ENCODE results near the gene SOBP.
A peak's percentile ranks its signal among the peaks of the same experiment; 100 is the strongest.

SOBP gene

DNA sequence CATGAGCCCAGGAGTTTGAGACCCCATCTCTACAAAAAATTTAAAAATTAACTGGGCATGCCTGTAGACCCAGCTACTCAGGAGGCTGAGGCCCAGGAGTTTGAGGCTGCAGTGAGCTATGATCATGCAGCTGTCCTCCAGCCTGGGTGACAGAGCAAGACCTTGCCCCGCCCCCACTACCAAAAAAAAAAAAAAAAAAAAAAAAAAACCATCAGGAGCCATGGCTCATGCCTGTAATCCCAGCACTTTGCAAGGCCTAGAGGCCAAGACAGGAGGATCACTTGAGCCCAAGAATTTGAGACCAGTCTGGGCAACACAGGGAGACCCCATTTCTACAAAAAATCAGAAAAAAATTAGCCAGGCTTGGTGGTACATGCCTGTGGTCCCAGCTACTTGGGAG lies 159.1 kb downstream of the SOBP start:
- TF ChIP-seq CTCF (IDR thresholded peaks at IDR 0.05; ENCODE audit: control extremely low read depth, extremely low read depth, low read depth, missing control alignments) = no peak
- DNase-seq (ENCODE audit: extremely low spot score) = no peak
- ChIA-PET POLR2A (no interaction called here), CTCF (interaction anchor here (1.5 to 1.6 kb wide), 2 partner anchors 9 to 55 kb away, joined by 4 to 5 read pairs; no protein-coding TSS in a partner anchor)

- CTCF ChIA-PET = interaction anchor here (0.8 to 1.6 kb wide), 2 partner anchors 9 to 11 kb away, joined by 3 to 6 read pairs; no protein-coding TSS in a partner anchor
- TF ChIP-seq CTCF (IDR thresholded peaks at IDR 0.05; ENCODE audit: control extremely low read depth, extremely low read depth, low read depth, missing control alignments) = no peak
- POLR2A ChIA-PET = no interaction called here
- DNase-seq (ENCODE audit: extremely low spot score) = no peak
These were observed 162.7 kb downstream of the SOBP start for GRCh38 chr6:107652526-107653182.

- DNase-seq (ENCODE audit: extremely low spot score) = no peak
- ChIA-PET CTCF (interaction anchor here (0.8 to 1.6 kb wide), 2 partner anchors 10 to 12 kb away, joined by 3 to 6 read pairs; no protein-coding TSS in a partner anchor), POLR2A (no interaction called here)
- no peak for TF ChIP-seq CTCF (IDR thresholded peaks at IDR 0.05; ENCODE audit: control extremely low read depth, extremely low read depth, low read depth, missing control alignments)
These were observed 163.3 kb downstream of the SOBP start for GRCh38 chr6:107653183-107653580.

DNA sequence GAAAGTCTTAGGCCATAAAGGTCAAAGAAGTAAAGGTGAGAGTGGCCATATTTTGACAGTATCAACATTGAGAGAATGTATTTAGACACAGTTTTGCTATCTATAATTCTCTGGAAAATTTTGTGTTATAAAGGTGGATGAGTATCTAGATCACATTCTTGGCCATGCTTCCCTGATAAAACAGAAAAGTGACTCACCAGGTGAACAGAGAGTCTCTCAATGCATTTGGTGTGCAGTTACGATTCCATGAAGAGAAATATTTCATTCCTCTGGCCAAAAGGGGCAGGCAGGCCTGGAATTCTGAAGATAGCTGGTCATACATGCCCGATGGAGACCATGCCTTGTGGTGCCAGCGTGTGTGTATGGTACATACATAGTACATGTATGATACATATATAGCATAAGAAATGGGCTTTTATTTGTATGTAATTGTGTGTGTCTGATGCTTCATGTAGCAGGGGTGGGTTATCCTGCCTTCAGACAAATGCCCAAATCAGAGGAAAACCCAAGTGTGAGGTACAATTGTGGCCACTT lies 164.0 kb downstream of the SOBP start:
- ChIA-PET POLR2A (no interaction called here), CTCF (interaction anchor here (1.6 kb wide), 1 partner anchor 10 kb away, joined by 6 read pairs; no protein-coding TSS in a partner anchor)
- no peak for TF ChIP-seq CTCF (IDR thresholded peaks at IDR 0.05; ENCODE audit: control extremely low read depth, extremely low read depth, low read depth, missing control alignments)
- no peak for DNase-seq (ENCODE audit: extremely low spot score)

GRCh38 chr6:107654764-107655163 lies 164.8 kb downstream of the SOBP start:
- CTCF ChIA-PET = interaction anchor here (1.0 to 1.7 kb wide), 3 partner anchors 11 to 22 kb away, joined by 3 to 9 read pairs (median 4); no protein-coding TSS in a partner anchor
- DNase-seq (ENCODE audit: extremely low spot score) = no peak
- no peak for TF ChIP-seq CTCF (IDR thresholded peaks at IDR 0.05; ENCODE audit: control extremely low read depth, extremely low read depth, low read depth, missing control alignments)
- POLR2A ChIA-PET = no interaction called here

- ChIA-PET CTCF (interaction anchor here (0.8 to 1.7 kb wide), 5 partner anchors 12 to 337 kb away, joined by 3 to 9 read pairs (median 3); no protein-coding TSS in a partner anchor), POLR2A (no interaction called here)
- peak; percentile 40 for TF ChIP-seq CTCF (IDR thresholded peaks at IDR 0.05; ENCODE audit: control extremely low read depth, extremely low read depth, low read depth, missing control alignments)
- no peak for DNase-seq (ENCODE audit: extremely low spot score)
These were observed 165.3 kb downstream of the SOBP start for GRCh38 chr6:107655245-107655644.

All from GM10248 (cell line).